Neural progenitor cell (in vitro differentiated cells): ENCODE measurements around the gene SLC22A5. TPM values are rescaled to one million over a fixed set of nuclear protein-coding genes. Genes with fewer than 3 reads are reported as not detected.

Experiments used
- DNase-seq: peaks from one replicate; pipeline ENCODE4 v3.0.0-alpha.2; 2016; ENCODE audit warnings: low spot score
- H2AFZ ChIP-seq: fragments of 200-600 bp; sonication (generic); replicated peaks from 2 replicates; pipeline ENCODE4 v1.6.1; 2016; ENCODE audit warnings: antibody characterized with exemption
- H3F3A ChIP-seq: fragments of 200-600 bp; sonication (generic); 2 replicates; pipeline ENCODE4 v1.6.1; 2016; ENCODE audit warnings: antibody characterized with exemption, low read depth
- H3K27ac ChIP-seq: fragments of 200-600 bp; sonication (generic); 2 replicates; pipeline ENCODE4 v1.5.1; 2016; ENCODE audit warnings: mild to moderate bottlenecking
- H3K27me3 ChIP-seq: fragments of 200-600 bp; sonication (generic); 2 replicates; pipeline ENCODE4 v1.6.1; 2016; ENCODE audit warnings: mild to moderate bottlenecking, moderate library complexity
- H3K36me3 ChIP-seq: fragments of 200-600 bp; sonication (generic); 2 replicates; pipeline ENCODE4 v1.5.1; 2016
- H3K4me1 ChIP-seq: fragments of 200-600 bp; sonication (generic); 2 replicates; pipeline ENCODE4 v1.6.1; 2016; ENCODE audit warnings: mixed run types
- H3K4me2 ChIP-seq: fragments of 200-600 bp; sonication (generic); 2 replicates; pipeline ENCODE4 v1.6.1; 2016
- H3K4me3 ChIP-seq: fragments of 200-600 bp; sonication (generic); 2 replicates; pipeline ENCODE4 v1.5.1; 2016
- H3K79me2 ChIP-seq: fragments of 200-600 bp; sonication (generic); 2 replicates; pipeline ENCODE4 v1.6.1; 2016; ENCODE audit warnings: low read depth
- H3K9ac ChIP-seq: fragments of 200-600 bp; sonication (generic); 2 replicates; pipeline ENCODE4 v1.6.1; 2016
- H3K9me3 ChIP-seq: fragments of 200-600 bp; sonication (generic); 2 replicates; pipeline ENCODE4 v1.5.1; 2016; ENCODE audit warnings: low read depth
- H4K20me1 ChIP-seq: fragments of 200-600 bp; sonication (generic); 2 replicates; pipeline ENCODE4 v1.6.1; 2016; ENCODE audit warnings: low read depth
- H3K27ac Mint-ChIP-seq: 3 replicates; pipeline ENCODE4 v1.8.0; 2021; ENCODE audit warnings: mixed read lengths
- H3K27me3 Mint-ChIP-seq: 2 replicates; pipeline ENCODE4 v1.8.0; 2022; ENCODE audit warnings: low read depth, mild to moderate bottlenecking, inconsistent platforms, moderate library complexity, mixed read lengths; ENCODE audit not compliant: insufficient read depth
- H3K36me3 Mint-ChIP-seq: 3 replicates; pipeline ENCODE4 v1.8.0; 2021; ENCODE audit warnings: mixed read lengths
- H3K4me1 Mint-ChIP-seq: 3 replicates; pipeline ENCODE4 v1.8.0; 2021; ENCODE audit warnings: mixed read lengths
- H3K4me3 Mint-ChIP-seq: 3 replicates; pipeline ENCODE4 v1.8.0; 2021; ENCODE audit warnings: mild to moderate bottlenecking, moderate library complexity, mixed read lengths
- H3K9me3 Mint-ChIP-seq: 3 replicates; pipeline ENCODE4 v1.8.0; 2020; ENCODE audit warnings: mixed read lengths
- EZH2 ChIP-seq: fragments of 200-600 bp; sonication (generic); IDR thresholded peaks from 2 replicates; pipeline ENCODE4 v1.6.1; 2017; ENCODE audit warnings: antibody characterized with exemption, mild to moderate bottlenecking, moderate library complexity
- EZH2phosphoT487 ChIP-seq: fragments of 200-600 bp; sonication (generic); IDR thresholded peaks from 2 replicates; pipeline ENCODE4 v1.6.1; 2017; ENCODE audit warnings: antibody characterized with exemption
- total RNA-seq: library from RNA; depleted of rRNA; stranded (reverse); fragments of >200 nt; gene quantifications from 2 replicates; pipeline ENCODE4 v1.2.3, GENCODE V29; 2015; ENCODE audit warnings: low replicate concordance
- TF ChIP-seq, protein P1 (sequence below): fragments of 200-600 bp; sonication (generic); IDR thresholded peaks from 2 replicates; pipeline ENCODE4 v1.5.1; 2017; ENCODE audit warnings: antibody characterized with exemption, mild to moderate bottlenecking

The SLC22A5 gene
- total RNA-seq, 1 donor from 2014 or later, result 3.1 TPM

DNA sequence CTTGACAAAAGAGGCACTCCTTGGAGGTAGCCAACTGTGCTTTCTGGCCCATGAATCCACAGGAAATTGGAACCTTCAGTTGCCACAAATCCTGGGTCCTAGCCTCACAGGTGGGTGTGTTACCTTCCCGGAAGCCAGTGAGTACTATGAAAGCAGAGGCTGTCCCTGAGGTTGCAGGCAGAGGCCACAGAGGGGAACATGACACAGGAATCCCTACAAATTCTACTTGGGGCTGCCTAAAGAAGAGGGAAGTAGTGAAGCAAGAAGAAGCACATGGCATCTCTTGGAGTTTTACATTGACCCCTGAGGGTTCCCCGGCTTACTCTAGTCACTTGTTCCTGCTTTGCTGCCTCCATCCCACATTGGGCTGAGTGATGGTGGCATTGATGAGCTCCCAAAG, 2.6 kb downstream of the SLC22A5 start:
- Mint-ChIP-seq H3K9me3 (no peaks in the 10 kb centered on the region), H3K27ac (no peak overlapping the region), H3K4me1 (peaks cover 8% of the 10 kb centered on the region), H3K27me3 (peaks cover 4% of the 10 kb centered on the region), H3K36me3 (no peaks in the 10 kb centered on the region), H3K4me3 (no peak overlapping the region)
- no peak overlapping the region for H3K27ac ChIP-seq
- H4K20me1 ChIP-seq, result no peaks in the 10 kb centered on the region
- peaks cover 11% of the 10 kb centered on the region for H3K4me1 ChIP-seq
- H3K4me2 ChIP-seq, result no peak overlapping the region
- DNase-seq, result no peak
- no peak overlapping the region for H2AFZ ChIP-seq
- peaks cover 9% of the 10 kb centered on the region for H3F3A ChIP-seq
- H3K36me3 ChIP-seq, result no peaks in the 10 kb centered on the region
- TF ChIP-seq, protein P1, sequence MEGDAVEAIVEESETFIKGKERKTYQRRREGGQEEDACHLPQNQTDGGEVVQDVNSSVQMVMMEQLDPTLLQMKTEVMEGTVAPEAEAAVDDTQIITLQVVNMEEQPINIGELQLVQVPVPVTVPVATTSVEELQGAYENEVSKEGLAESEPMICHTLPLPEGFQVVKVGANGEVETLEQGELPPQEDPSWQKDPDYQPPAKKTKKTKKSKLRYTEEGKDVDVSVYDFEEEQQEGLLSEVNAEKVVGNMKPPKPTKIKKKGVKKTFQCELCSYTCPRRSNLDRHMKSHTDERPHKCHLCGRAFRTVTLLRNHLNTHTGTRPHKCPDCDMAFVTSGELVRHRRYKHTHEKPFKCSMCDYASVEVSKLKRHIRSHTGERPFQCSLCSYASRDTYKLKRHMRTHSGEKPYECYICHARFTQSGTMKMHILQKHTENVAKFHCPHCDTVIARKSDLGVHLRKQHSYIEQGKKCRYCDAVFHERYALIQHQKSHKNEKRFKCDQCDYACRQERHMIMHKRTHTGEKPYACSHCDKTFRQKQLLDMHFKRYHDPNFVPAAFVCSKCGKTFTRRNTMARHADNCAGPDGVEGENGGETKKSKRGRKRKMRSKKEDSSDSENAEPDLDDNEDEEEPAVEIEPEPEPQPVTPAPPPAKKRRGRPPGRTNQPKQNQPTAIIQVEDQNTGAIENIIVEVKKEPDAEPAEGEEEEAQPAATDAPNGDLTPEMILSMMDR, result no peak
- TF ChIP-seq EZH2 (no peak), EZH2phosphoT487 (no peak)
- H3K9me3 ChIP-seq, result no peaks in the 10 kb centered on the region
- no peaks in the 10 kb centered on the region for H3K79me2 ChIP-seq
- no peak overlapping the region for H3K4me3 ChIP-seq
- H3K27me3 ChIP-seq, result peaks cover 37% of the 10 kb centered on the region
- no peak overlapping the region for H3K9ac ChIP-seq

DNA sequence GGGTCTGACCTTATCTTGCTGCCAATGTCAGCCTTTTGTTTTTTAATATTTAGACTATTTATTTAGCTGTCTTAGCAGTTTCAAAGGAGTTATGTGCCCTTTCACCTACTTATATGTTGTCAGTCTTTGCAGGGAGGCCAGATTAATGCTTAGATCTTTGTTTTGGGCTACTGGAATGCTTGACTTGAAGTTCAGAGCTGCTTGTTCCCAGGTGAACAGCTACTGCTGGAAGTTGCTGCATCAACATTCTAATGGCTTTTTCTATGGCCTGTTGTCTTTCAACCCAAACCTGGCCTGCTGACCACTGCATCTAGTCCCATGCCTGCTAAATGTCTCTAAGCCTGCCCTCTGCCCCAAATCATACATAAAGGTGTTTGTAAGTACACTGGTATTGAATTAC, 3.0 kb downstream of the SLC22A5 start:
- Histone ChIP-seq H3K4me1 (peaks cover 11% of the 10 kb centered on the region), H3K36me3 (no peaks in the 10 kb centered on the region), H3K9ac (no peak overlapping the region), H3K4me3 (no peak overlapping the region), H3K27me3 (peaks cover 37% of the 10 kb centered on the region), H3K27ac (no peak overlapping the region), H2AFZ (no peak overlapping the region), H4K20me1 (no peaks in the 10 kb centered on the region), H3K79me2 (no peaks in the 10 kb centered on the region), H3K4me2 (no peak overlapping the region), H3K9me3 (no peaks in the 10 kb centered on the region), H3F3A (peaks cover 9% of the 10 kb centered on the region)
- TF ChIP-seq, protein P1, result no peak
- TF ChIP-seq EZH2phosphoT487 (no peak), EZH2 (no peak)
- H3K4me3 Mint-ChIP-seq, result no peak overlapping the region
- H3K9me3 Mint-ChIP-seq, result no peaks in the 10 kb centered on the region
- peaks cover 8% of the 10 kb centered on the region for H3K4me1 Mint-ChIP-seq
- no peak overlapping the region for H3K27ac Mint-ChIP-seq
- no peak for DNase-seq
- H3K27me3 Mint-ChIP-seq, result peaks cover 4% of the 10 kb centered on the region
- no peaks in the 10 kb centered on the region for H3K36me3 Mint-ChIP-seq

DNA sequence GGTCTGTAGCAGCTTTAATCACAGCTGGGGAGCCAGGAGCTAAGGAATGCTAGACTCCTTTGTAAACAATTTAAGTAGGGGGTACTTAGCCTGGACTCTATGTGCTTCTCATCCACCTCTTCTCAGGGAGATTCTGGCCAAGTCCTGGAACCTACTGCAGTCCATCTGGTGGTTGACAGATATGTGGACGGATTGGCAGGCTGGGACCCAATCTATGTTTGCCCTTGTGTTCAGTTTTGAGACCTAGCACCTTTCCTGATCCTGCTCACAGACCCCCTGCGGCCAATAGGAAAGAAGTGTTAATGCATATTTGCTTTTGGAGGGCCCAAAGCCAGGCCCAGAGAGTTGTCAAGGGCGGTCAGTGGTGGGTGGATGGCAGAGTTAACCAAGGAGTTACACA, 6.4 kb downstream of the SLC22A5 start:
- Mint-ChIP-seq H3K36me3 (no peaks in the 10 kb centered on the region), H3K27ac (no peak overlapping the region), H3K4me3 (no peak overlapping the region), H3K27me3 (no peaks in the 10 kb centered on the region), H3K4me1 (no peaks in the 10 kb centered on the region), H3K9me3 (no peaks in the 10 kb centered on the region)
- H3K79me2 ChIP-seq, result no peaks in the 10 kb centered on the region
- H2AFZ ChIP-seq, result no peak overlapping the region
- TF ChIP-seq, protein P1, result no peak
- TF ChIP-seq EZH2 (no peak), EZH2phosphoT487 (no peak)
- no peaks in the 10 kb centered on the region for H3F3A ChIP-seq
- H3K36me3 ChIP-seq, result no peaks in the 10 kb centered on the region
- no peaks in the 10 kb centered on the region for H4K20me1 ChIP-seq
- peaks cover 10% of the 10 kb centered on the region for H3K27me3 ChIP-seq
- no peak overlapping the region for H3K27ac ChIP-seq
- DNase-seq, result no peak
- no peak overlapping the region for H3K9ac ChIP-seq
- no peak overlapping the region for H3K4me3 ChIP-seq
- no peaks in the 10 kb centered on the region for H3K9me3 ChIP-seq
- H3K4me2 ChIP-seq, result no peak overlapping the region
- H3K4me1 ChIP-seq, result no peaks in the 10 kb centered on the region
